ENCODE results near the gene VSX2.
A peak's percentile ranks its signal among the peaks of the same experiment; 100 is the strongest.

Gene VSX2

DNA sequence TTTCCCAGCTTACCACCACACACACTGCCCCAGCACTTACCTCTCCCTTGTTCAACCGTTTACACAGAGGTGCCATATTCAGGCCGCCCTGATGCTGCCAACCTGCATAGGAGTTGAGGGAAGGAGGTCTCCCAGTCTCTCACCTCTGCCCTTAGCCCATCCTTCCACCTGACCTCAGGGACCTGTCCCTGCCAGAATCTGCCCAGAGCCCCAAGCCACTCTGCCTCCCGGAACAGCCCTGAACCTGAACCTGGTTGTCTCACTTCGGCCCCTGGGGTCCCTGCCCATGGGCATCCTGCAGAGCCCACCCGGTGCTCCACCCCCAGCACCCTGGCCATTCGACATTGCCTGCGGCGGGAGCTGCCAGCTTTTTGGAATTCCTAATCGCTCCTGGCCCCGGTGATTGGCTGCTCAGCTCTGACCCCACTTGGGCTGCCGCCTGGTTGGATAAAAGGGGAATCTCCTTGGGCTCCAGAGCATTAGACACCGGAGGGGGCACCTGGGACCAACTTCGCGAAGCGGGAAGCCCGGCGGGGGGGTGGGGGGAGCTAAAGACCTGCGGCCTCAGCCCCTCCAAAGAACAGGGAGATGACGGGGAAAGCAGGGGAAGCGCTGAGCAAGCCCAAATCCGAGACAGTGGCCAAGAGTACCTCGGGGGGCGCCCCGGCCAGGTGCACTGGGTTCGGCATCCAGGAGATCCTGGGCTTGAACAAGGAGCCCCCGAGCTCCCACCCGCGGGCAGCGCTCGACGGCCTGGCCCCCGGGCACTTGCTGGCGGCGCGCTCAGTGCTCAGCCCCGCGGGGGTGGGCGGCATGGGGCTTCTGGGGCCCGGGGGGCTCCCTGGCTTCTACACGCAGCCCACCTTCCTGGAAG lies at the start of gene VSX2:
Gene VSX2 (plus strand): TSS at position 476 of the 874 bp plus-strand sequence. CDS start 113 bp downstream, at position 589.
- no peak for DNase-seq

DNA sequence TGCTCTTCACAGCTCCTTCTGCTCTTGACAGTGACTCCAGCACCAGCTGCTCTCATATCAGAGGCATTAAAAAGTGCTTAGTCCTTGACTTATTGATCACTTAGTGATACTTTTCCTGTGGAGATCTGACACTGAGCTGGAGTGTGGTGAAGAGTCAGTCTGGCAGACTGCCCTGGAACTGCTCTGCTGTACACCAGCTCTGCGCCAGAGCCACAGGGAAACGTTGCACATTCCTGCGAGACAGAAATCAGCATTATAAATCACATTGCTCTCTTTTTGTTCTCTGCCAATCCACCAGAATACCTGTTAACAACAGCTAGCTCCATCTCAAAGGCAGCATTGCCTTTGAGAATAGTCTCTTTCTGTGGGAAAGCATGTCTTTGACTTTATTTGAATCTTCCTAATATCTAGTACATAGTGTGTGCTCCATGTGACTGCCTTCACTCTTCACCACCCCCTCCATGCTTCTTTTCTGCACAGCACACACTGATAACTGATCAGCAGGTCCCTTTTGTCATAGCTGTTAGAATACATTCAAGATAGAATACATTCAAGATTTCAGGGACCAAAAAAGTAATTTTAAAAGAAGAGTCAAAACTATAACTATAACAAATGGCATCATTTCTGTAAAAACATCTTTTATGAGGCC lies 48.2 kb upstream of the VSX2 start:
- no peak for DNase-seq

DNA sequence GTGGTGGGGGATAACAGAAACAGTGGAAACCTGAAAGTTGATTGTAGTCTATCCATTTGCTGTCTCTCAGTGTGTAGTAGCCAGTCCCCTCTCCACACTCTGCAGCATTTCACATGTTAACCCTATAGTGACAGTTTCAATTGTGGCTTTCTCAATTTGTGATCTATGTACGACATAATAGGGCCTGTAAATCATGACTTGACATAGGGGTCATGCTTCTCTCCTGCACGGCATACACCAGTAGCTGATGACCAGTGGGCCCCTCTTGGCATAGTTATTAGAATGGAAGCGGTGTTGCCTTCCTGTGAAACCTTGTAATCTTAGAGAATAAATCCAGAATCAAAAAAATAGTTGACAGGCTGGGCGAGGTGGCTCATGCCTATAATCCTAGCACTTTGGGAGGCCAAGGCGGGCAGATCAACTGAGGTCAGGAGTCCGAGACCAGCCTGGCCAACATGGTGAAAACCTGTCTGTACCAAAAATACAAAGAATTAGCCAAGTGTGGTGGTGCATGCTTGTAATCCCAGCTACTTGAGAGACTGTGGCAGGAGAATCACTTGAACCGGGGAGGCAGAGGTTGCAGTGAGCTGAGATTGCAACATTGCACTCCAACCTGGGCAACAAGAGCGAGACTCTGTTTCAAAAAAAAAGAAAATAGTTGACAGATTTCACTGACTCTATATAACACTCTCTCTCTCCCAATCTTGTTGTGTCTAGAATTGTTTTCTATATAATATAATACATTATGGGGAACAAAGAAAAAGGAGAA lies 44.6 kb upstream of the VSX2 start:
- no peak for DNase-seq

DNA sequence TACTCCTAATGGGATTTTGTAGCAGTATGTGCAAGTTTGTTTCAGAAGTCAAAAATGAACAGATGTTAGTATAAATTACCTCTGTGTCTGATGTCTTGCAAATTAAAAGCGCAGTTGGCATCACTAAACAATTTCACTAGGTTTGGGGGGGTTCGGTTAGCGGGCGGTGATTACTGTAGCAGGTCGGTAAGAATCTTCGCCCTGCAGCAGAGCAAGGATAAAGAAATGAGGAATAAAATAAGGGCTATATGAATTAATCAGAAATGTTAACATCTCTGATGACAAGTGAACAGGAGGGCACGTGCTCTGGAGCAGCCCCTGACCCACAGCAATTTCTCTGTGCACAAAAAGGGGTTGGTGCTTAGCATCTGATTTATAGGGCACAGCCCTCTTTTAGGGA lies 43.6 kb upstream of the VSX2 start:
- DNase-seq = no peak

DNA sequence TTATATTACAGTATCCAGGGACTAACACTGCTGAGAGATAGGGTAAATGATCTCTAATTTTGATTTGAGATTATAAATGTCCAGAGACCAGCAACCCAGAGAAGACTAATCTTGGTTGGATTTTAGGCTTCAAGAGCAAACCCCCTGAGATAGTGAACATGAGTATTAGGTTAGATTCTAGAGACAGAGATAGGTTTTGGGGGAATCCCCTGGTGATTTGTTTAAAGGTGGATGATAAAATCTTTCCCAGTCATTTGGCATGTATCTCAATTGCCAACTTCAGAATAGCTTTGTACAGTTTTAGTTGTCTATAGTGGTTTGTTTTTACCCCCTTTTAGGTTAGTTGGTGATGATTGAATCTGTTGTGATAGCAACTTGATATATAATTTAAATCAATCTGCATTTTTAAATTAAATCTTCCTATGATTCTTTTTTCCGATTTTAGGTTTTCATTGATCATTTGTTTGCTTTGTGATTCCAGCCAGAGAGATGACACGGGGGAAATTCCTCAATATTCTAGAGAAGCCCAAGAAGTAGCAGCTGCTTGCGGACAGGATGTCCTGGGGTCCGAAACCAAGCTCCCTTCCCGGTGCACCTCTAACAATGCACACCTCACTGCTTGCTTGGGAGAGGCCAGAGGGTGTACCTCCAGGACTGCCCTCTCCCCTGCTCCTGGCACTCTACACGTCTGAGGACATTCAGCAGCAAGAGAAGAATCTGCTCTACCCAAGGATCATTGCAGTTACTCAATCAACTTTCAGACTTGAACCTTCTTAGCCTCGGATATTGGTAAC lies 40.6 kb upstream of the VSX2 start:
- DNase-seq = no peak

- no peak for DNase-seq
Measured at GRCh38 chr14:74202113-74202512, 37.1 kb upstream of the VSX2 start.

DNA sequence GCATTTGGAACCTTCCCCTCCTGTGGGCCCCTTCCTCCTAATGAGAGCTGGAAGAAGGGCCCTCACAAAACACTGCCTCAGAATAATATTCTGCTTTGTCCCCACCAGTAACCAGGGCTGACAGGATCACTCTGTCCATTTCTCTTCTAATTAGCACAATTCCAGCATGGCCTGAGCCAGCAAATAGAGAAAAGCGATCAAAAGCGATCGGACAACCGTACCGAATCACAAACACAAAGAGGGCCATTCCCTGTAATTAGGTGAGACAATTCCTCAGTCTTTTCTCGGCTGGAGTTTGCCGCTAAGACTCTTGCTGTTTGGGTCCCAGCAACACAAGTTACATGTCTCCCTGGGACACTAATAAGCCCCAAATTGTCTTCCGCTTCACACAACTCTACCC lies 35.6 kb upstream of the VSX2 start:
- DNase-seq = no peak

- no peak for DNase-seq
Measured at GRCh38 chr14:74204491-74204890, 34.8 kb upstream of the VSX2 start.

GRCh38 chr14:74205882-74206281 lies 33.4 kb upstream of the VSX2 start:
- DNase-seq = no peak

DNA sequence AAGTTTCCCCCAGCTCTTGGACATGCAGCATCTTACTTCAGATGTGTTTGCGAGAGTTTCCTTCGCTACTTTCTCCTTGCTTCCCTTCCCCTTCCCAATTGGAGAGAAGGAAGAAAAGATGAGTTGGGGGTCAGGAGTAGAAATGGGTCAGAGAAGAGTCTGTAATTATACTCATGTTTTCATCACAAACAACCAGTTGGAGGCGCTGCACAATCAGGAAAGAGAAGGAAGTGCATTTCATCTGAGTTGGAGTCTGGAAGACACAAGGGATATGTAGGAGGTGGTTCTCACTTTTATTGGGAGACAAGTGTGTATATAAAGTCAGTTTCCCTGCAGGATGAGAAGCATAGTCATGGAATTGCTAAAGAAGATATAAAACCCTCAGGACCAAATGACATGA lies 31.3 kb upstream of the VSX2 start:
- no peak for DNase-seq

- DNase-seq = no peak
Measured at GRCh38 chr14:74208642-74209041, 30.6 kb upstream of the VSX2 start.

DNA sequence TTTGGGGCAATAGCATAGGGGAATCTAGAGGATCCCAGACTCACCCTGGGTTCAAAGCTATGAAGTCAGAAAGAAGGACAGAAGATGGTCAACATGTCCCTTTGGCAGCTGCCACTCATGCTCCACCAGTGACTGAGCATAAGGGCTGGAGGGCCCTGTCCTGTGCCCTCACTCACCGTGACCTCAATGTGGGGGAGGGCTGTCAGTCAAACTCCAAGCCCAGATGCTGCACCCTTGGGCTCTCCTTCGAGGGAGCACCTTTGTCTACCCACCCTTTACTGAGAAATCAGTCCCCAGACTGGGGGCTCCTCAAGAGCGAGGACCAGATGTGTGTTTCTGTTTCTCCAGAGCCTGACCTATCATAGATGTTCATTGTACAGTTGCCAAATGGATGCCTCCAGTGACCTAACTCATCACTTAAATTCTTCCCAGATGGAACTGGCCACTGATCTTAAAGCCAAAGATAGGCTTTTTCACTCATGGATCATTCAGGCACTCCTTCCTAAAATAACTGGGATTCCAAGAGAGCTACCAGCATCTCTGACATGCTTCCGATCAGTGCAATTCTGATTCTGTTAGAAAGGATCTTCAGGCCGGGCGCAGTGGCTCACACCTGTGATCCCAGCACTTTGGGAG lies 27.2 kb upstream of the VSX2 start:
- no peak for DNase-seq

DNA sequence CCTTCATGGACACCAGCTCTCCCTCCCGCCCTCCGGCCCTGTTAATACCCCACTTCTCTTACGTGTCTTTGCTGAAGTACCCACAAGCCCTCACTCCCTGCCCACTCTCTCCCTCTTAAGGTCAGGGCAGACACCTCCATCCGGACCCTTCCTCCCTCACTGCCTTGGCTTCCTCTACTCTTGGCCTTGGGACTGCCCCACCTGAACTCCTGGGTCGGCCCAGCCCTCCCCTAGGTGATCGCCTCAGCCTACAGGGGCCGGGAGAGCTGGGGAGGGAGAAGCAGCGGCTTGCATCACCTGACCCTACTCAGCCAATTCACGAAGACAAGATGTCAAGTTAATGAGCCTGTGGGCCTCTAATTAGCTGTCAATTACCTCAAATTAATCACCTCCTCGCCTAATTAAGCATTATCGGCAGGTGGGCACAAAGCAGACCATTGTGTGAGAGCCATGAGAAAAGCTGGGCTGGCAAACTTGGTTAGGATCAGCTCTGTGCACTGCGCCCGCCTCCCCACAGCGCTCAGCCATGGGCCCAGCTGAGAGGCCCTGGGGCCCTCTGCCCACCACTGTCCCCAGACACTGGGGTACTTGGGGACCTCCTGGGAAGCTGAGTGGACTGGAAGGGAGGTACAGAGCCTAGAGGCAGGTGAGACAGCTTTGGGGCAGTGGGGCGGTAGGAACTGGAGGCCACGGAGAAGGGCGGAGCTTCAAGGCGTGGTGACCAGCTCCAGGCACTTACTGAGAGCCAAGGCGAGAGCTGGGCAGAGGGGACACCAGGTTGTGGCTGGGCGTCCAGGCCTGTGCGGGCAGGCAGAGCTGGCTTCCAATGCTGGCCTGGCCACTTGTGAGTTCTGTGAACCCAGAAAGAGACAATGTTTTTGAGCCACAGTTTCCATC lies 25.1 kb upstream of the VSX2 start:
- DNase-seq = no peak

- DNase-seq = no peak
Measured at GRCh38 chr14:74216671-74217070, 22.6 kb upstream of the VSX2 start.

DNA sequence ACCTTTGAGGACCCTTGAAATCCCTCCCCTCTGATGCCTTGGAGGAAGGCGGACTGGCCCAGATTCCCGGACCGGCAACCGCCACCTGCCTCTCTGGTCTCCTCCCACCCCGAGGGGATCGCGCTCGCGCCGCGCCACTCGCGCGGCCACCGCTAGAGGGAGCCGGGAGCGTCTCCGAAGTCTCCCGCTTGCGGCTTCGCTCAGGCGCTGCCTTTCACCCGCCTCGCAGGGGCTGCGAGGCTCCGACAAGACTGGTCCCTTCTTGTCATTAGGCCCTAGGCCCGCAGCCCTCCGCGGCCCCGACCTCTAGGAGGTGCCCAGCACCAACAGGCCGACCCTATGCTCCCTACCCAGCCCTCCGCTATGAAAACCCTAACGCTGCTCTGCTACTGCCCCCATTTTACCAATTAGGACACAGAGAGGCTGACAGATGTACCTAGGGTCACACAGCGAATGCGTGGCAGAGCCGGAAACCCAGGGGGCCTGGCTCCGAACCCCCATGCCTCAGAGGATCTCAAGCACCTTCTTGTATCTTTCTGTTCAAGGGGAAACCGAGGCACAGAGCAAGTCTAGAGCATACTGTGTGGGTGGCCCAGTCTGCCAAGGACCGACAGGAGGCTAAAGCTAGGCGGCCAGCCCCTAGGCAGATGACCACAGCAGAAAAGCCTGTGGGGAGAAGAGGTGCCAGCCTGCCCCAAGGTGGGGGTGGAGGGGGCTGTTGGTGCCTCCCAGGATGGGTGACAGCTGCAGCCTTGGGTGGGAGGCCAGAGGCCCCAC lies 21.4 kb upstream of the VSX2 start:
- DNase-seq = peak; percentile 65

GRCh38 chr14:74218462-74218861 lies 20.8 kb upstream of the VSX2 start:
- no peak for DNase-seq

- no peak for DNase-seq
Measured at GRCh38 chr14:74219277-74220205, 19.7 kb upstream of the VSX2 start.

DNA sequence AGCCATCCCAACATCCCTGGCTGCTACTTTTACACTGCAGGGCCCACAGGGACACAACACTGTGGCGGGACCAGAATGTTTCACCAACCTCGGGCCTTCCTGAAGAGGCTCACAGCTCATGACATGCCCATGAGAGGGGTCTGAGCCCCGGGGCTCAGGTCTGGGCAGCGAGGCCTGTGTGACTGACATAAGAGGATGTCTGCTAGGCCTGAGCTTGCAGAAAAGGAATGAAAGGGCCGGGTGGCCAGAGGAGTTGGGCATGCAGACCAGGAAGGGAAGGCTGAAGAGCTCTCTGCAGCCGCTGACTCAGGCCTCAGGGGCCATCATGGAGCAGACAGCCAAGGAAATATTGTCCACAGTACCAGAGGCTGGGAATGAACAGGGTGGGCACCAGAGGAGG lies 18.3 kb upstream of the VSX2 start:
- DNase-seq = no peak

GRCh38 chr14:74221741-74222140 lies 17.5 kb upstream of the VSX2 start:
- DNase-seq = no peak

Data from CD4-positive, alpha-beta T cell treated with Interleukin-21 for 1 hour (primary cell).